HG03442 (cell line): ENCODE measurements around the gene LZTS3.
A peak's percentile ranks its signal among the peaks of the same experiment; 100 is the strongest.
"Not testable (repeated sequence)": the region's sequence is repeated elsewhere in the genome, so short reads cannot be mapped to it uniquely, and the experiment has no call there.

Experiments
- ATAC-seq: cut with Tn5 transposase; IDR thresholded peaks from one replicate; pipeline ENCODE4 v1.9.1; 2021; ENCODE audit warnings: mild to moderate bottlenecking, moderate library complexity; ENCODE audit not compliant: unreplicated experiment

The LZTS3 gene

GRCh38 chr20:3168079-3168828 is 5.1 kb downstream of the LZTS3 start:
- ATAC-seq = no peak

DNA sequence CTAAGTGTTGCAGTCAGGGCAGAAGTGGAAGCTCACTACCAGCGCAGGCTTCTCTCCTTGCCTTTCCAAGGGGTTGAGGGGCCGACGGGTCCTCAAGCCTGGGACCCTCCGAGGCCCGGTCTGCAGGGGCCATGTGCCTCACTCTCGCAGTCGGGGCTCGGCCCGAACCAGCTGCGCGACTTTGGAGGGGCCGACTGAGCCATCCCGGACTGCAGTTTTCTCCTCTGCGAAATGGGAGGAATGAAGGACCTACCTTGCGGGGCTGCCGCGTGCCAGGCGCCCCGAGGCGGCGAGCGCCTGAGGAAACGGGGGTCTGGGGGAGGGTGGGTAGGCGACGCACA is 5.6 kb downstream of the LZTS3 start:
- no peak for ATAC-seq

DNA sequence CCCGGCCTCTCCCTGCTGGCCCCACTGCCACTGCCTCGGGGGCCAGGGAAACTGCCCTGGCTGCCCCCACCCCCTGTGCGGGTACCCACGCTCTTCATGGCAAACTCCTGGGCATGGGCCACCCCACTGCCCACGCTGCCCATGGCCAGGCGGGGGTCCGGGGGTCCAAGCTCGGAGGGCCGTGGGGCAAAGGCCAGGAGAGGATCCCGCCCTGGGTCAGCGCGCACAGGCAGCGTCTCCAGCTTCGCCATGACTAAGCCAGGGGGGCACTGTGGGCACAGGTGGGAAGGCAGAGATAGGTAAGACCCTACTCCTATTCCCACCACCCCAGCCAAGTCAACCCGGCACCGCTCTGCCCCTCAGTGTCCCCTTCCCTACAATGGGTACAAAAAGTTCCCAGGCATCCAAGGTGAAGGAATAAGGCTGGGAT is 6.4 kb downstream of the LZTS3 start:
- no peak for ATAC-seq

- no peak for ATAC-seq
These were observed 6.9 kb downstream of the LZTS3 start for GRCh38 chr20:3166338-3166912.

- ATAC-seq = no peak
These were observed 7.6 kb downstream of the LZTS3 start for GRCh38 chr20:3165473-3166337.

DNA sequence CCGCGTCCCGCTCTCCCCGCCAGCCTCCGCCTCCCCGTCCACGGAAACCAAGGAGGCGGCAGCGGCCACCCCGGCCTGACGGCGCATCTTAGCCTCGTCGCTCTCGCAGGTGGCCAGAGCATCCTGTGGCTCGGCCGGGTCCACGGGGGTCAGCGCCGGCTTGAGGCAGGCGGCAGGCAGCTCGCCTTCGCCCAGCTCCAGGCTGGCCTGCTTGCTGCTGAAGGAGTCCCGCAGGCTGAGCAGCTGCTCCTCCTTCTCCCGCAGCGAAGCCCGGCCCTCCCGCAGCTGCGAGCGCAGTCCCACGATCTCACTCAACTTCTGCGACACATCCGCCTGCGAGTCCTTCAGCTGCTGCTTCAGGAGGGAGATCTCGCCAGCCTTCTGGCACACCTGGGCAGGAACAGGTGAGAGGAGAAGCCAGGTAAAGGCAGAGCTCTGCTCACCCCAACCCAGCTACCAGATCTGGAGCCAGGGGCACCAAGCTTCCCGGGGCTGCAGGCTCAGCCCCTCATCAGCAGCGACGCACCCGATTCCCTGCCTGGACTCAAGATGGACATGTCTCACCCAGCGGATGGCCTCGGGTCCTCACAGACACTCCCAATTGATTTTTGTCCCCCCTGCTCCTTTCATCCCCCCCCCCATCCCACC is 8.5 kb downstream of the LZTS3 start:
- ATAC-seq = no peak

DNA sequence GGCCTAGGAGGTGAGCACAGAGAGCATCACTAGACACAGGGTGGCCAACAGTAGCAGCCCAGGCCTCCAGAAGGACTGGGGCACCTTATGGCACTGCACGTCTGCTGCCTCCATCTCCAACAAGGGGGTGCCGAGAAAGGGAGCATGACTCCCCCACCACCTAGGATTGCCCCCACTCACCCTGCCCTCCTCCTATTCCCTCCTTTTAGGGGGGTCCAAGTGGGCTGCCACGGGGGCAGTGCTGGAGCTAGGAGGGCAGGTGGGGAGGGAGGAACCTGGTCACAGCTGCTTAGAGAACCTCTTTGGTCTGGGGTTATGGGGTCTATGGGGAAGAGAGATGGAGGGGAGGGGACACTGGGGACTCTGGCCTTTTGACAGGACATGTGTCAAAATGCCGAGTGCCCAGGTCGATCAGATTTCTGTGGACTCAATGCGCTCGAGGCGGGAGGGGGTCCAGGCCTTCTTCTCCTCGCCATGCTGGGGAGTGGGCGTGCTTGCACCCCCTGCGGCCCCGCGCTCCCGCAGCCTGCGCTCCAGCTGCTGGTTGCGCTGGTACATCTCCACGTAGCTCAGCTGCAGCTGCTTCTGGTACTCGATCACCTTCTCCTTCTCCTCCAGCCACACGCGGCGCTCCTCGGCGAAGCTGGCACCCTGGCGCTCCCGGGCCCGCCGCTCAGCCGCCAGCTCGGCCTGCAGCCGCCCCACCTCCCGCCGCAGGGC is 9.1 kb downstream of the LZTS3 start:
- no peak for ATAC-seq

GRCh38 chr20:3163099-3164042 is 10.0 kb downstream of the LZTS3 start:
- ATAC-seq = no peak

GRCh38 chr20:3162080-3162611 is 11.2 kb downstream of the LZTS3 start:
- ATAC-seq = no peak

GRCh38 chr20:3161316-3162079 is 11.9 kb downstream of the LZTS3 start:
- ATAC-seq = no peak

GRCh38 chr20:3160418-3160817 is 12.9 kb downstream of the LZTS3 start:
- ATAC-seq = no peak

GRCh38 chr20:3158968-3159431 is 14.3 kb downstream of the LZTS3 start:
- ATAC-seq = no peak

GRCh38 chr20:3157817-3158216 is 15.5 kb downstream of the LZTS3 start:
- no peak for ATAC-seq

GRCh38 chr20:3156811-3157619 is 16.3 kb downstream of the LZTS3 start:
- ATAC-seq = peak; percentile 63

DNA sequence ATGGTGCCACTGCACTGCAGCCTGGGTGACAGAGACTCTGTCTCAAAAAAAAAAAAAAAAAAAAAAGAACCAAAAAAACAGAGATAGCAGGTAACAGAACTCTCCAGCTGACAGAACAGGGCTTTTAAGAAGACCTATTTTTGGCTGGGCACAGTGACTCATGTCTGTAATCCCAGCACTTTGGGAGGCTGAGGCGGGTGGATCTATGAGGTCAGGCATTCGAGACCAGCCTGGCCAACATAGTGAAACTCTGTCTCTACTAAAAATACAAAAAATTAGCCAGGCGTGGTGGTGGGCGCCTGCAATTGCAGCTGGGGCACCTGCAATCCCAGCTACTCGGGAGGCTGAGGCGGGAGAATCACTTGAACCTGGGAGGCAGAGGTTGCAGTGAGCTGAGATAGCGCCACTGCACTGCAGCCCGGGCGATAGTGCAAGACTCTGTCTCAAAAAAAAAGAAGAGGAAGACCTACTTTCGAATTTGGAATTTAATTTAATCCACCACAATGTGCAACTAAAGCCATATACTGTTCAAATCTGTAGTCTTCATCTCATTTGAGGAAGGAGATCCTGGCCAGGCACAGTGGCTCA is 21.2 kb downstream of the LZTS3 start:
- ATAC-seq = not testable (repeated sequence)

DNA sequence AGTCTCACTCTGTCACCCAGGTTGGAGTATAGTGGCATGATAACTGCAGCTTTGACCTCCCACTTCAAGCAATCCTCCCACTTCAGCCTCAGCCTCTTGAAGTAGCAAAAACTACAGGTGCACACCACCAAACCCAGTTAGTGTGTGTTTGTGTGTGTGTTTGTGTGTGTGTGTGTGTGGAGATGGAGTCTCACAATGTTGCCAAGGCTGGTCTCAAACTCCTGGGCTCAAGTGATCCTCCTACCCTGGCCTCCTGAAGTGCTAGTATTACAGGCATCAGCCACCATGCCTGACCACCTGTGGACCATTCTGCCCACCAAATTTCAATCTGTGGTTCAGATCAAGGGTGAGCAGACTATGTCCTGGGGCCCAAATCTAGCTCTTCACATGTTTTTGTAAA is 22.4 kb downstream of the LZTS3 start:
- ATAC-seq = no peak

DNA sequence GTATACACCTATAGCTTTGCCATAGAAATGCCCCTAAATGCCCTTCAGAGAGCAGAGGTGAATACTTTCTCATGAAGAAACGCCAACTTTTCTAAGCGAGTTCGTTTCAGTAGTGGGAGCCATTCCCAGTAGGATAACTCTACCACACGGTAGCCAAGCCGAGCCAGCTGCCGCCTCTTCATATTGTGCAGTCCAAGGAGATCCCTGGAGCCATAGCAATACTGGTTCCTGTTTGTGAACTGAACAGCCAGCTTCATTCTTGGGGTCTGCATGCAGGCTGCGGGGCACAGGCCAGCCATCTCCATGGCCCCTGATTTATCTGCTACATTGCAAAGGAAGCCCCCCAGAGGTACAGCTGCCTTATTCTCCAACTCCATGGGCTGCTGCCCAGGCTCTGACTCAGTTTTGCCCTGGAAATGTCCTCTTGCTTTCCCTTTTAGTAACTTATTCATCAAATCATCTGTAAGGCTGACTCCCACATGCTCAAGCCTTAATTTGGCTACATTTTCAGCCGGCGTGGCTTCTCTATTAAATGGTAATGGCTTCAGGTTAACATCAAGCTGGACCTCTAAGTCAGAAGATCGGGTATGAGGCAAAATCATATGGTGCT is 26.5 kb downstream of the LZTS3 start:
- no peak for ATAC-seq
